Gastrocnemius medialis (tissue), 4 donors: ENCODE results near the gene CLDN3.
A peak's percentile ranks its signal among the peaks of the same experiment; 100 is the strongest.

Experiments
- CTCF ChIP-seq, 5 experiments: fragments of 450-650 bp in 3 of 5; fragments of 200-600 bp in 2 of 5; sonication (generic) in 2 of 5; IDR thresholded peaks in 4 of 5; conservative IDR thresholded peaks in 1 of 5; 1 replicate in 4 of 5; 2 replicates in 1 of 5; pipeline ENCODE4 v1.5.1; 2016 to 2019; ENCODE audit warnings: antibody characterized with exemption in 5 of 5, mild to moderate bottlenecking in 3 of 5, moderate library complexity in 3 of 5
- POLR2A ChIP-seq, 2 donors: fragments of 450-650 bp; IDR thresholded peaks; one replicate each; pipeline ENCODE4 v1.6.1; 2017; ENCODE audit warnings: antibody characterized with exemption in 2 of 2, mild to moderate bottlenecking in 2 of 2, moderate library complexity in 2 of 2

- TF ChIP-seq CTCF (IDR thresholded peaks at IDR 0.05 in 4 of 5, conservative IDR thresholded peaks at IDR 0.05 in 1 of 5): peak; percentile 22 to 63 (median 51)
- TF ChIP-seq POLR2A (IDR thresholded peaks at IDR 0.05): no peak
These were observed 35.2 kb downstream of the CLDN3 start for GRCh38 chr7:73734619-73735527.
